ENCODE measurements around the gene BZW2.
"Not testable (repeated sequence)": the region's sequence is repeated elsewhere in the genome, so short reads cannot be mapped to it uniquely, and the experiment has no call there.

The BZW2 gene

GRCh38 chr7:16646472-16647072, 591 bp downstream of the BZW2 start:
- DNase-seq, result no peak

GRCh38 chr7:16647435-16647960, 1.5 kb downstream of the BZW2 start:
- DNase-seq, result no peak

GRCh38 chr7:16648551-16648950, 2.6 kb downstream of the BZW2 start:
- DNase-seq, result no peak

DNA sequence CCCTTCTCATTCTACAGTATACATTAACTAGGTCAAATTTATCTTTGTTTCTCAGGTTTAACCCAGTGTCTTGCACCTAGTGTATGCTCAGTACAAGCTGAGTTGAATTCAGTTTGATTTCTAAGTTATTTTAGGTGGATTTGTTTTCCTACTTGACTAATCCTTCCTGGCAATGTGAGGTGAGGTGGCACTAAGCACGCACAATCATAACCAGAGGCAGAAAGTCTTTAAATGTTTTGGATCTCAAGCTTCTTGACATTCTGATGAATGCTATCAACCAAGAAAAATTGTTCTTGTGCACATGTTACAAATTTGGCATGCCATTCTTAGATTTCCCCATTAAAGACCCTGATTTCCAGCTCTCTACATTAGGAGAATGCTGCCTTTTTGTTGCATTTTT, 3.2 kb downstream of the BZW2 start:
- DNase-seq, result no peak

DNA sequence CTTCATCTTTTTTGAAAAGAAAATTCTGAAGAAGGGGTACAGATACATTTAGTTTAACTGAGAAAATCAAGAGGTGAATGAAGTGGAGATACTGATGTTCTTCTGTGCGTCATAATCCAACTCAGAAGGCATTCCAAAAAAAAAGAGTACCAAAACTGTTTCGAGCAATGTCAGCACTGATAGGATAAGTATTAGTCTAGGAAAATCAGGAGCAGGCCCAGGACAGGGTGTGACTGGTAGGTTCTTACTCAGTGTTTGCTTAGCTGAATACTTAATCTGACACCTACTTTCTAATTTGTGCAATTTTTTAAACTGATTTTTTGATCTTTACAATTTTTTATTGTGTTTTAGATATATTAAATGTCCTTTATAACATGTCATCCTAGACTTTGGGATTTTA, 4.3 kb downstream of the BZW2 start:
- no peak for DNase-seq

DNA sequence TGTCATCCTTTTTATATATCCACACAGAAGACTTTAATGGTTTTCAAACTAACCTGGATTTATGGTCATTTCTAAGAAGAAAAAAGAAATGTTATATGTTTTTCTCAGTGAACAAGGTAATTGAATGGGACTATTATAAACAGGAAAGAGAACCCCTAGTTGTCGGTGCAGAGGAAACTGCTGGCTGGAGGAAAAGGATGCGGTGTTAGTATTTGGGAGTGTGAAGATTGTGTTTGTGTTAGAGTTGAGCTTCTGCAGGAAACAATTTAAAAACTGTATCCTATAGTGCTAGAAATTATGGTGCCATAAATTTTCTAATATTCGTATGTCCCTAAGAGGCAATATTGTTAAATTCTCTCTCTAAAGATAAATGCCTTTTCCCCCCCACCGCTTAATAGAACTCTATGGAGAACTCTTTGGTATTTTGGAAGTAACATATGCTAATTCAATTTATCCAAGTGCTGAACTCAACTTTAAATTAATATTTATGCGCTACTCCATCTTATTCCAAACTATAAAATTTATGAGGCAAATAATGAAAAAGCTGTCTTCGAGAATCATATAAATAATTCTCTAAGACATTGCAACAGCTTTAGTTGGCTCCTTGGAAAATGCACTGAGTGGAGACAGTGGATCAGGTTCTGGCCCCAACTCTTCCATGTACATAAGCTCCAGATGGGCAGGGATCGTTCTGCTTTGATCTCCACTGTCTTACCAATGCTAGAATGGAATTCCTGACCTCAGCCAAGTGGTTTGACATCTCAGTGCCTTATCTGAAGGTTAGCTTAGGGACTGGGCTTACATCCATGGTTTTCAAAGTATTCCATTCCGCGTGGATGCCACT, 5.6 kb downstream of the BZW2 start:
- DNase-seq, result no peak

DNA sequence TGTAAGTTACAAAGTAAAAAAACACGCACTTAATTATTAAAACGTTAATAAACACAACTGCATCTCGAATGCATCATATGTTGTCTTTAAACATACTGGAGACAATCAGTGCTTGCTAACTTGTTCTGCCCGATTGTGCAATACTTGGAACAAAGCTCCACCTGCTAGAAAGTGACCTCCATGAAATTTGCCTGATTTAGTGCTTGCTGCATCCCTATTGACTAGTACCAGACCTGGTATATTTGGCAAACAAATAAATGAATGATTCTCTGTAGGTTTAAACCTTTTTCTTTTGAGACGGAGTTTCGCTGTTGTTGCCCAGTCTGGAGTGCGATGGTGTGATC, 6.2 kb downstream of the BZW2 start:
- DNase-seq, result no peak

DNA sequence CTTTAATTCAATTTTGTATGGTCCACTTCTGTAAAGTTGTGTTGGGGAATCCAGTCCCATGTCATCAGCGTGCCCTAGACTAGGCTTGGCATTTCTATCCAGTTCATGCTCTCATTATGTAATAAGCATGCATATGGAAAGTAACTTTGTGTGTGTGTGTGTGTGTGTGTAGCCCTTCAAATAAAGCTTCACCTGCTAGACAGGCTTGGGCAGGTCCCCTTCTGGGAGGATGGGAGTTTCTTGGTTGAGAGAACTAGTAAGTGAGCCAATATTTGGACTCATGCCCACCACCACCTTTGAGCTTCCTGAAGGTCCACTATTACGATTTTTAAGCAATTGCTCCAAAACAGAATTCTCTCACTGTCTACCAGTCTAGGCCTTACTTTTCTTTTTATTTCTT, 6.9 kb downstream of the BZW2 start:
- no peak for DNase-seq

DNA sequence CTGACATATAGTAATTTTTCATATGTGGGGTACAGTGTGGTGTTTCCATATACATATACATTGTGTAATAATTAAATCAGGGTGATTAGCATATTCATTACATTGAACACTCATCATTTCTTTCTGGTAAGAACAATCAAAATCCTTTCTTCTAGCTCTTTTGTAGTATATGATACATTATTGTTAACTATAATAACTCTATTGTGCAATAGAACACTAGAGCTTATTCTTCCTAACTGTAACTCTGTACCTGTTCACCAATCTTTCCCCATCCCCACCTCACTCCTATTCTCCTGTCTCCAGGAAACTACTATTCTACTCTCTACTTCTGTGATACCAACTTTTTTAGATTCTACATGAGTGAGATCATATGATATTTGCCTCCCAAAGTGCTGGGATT, 9.4 kb downstream of the BZW2 start:
- no peak for DNase-seq

GRCh38 chr7:16656141-16656540, 10.2 kb downstream of the BZW2 start:
- DNase-seq, result no peak

- no peak for DNase-seq
Measured at GRCh38 chr7:16657656-16658279, 11.8 kb downstream of the BZW2 start.

DNA sequence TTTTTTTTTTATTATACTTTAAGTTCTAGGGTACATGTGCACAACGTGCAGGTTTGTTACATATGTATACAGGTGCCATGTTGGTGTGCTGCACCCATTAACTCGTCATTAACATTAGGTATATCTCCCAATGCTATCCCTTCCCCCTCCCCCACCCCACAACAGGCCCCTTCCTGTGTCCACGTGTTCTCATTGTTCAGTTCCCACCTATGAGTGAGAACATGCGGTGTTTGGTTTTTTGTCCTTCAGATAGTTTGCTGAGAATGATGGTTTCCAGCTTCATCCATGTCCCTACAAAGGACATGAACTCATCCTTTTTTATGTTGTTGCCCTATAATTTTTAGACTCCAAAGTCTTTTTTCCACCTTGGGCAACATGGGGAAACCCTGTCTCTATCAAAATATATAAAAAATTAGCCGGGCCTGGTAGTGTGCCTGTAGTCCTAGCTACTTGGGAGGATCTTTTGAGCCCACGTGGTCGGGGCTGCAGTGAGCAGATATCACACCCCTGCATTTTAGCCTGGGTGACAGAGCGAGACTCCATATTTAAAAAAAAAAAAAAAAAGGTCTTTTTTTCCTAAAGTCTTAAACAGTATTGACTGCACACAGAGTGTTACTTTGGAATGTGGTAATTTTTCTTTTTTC, 14.0 kb downstream of the BZW2 start:
- not testable (repeated sequence) for DNase-seq

DNA sequence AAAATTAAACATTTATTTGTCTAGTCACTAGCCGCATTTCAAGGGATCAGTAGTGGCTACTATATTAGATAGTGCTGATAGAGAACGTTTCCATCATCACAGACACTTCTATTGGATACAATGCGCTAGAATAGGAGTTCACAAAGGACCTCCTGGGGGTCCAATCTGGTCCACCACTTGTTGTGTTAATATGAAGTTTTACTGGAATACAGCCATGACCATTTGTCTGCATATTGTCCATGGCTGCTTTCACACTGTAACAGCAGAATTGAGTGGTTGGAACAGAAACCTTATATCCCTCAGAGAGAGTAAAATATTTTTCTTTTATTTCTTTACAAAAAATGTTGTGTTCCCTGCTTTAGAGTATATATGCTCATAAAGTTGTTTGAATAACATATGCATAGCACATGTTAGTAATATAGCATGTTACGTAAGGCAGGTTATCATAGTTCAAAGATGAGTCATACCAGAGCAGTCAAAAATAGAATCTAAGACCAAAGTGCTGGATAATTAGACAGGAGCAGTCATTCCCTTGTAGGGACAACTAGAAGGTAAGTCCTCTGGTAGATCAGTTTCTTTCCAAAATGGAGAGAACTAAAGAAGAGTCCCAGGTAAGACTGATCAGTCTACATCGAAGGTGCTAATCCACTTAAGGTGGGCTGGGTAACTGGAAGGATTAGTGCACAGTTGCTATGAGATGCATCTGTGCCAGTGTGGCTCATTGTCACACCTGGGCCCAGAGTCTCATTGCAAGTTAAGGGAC, 14.9 kb downstream of the BZW2 start:
- no peak for DNase-seq

GRCh38 chr7:16661924-16662323, 15.9 kb downstream of the BZW2 start:
- DNase-seq, result no peak

DNA sequence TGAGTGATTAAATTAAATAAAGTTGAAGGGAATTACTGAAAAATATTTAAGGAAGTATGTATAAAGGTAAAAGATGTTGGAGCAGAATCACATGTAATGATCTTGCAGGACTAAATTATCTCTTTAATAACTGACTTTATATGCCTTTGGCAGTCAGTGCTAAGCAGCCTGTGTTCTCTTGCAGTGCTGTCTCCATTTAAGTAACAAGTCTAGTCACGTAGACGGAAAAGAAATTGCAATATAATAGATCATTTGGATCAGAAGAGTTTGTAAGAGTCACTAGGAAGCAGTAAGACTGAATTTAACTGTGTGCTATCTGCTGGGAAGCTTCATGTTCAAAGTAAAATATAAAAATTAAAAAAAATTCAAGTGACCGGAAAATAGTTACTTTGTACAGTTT, 21.4 kb downstream of the BZW2 start:
- DNase-seq, result no peak

GRCh38 chr7:16668049-16668858, 22.3 kb downstream of the BZW2 start:
- DNase-seq, result peak; percentile 39

GRCh38 chr7:16668978-16669377, 23.0 kb downstream of the BZW2 start:
- no peak for DNase-seq

GRCh38 chr7:16669581-16669980, 23.6 kb downstream of the BZW2 start:
- DNase-seq, result no peak

- DNase-seq, result no peak
Measured at GRCh38 chr7:16670021-16670420, 24.0 kb downstream of the BZW2 start.

GRCh38 chr7:16670731-16671344, 24.9 kb downstream of the BZW2 start:
- no peak for DNase-seq

DNA sequence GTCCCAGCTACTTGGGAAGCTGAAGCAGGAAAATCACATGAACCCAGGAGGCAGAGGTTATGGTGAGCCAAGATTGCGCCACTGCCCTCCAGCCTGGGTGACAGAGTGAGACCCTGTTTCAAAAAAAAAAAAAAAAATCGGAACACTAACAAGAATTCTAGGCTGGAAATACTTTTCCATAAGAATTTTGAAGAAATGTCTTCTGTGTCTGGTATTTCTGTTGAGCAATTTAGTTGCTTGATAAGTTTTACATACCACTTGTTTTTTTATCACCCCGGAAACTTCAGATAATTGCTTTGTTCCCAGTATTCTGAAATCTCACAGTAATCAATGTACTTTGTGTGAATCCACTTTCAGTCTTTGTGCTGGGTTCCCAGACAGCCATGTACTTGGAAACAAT, 25.8 kb downstream of the BZW2 start:
- no peak for DNase-seq

Data from femur (tissue), 1 donor.